H9 (cell line): ENCODE data around the gene KLRC4. TPM values are rescaled to one million over a fixed set of nuclear protein-coding genes. Genes with fewer than 3 reads are reported as not detected.

Experiments
- DNase-seq: peaks from one replicate; pipeline ENCODE4 v3.0.0-alpha.2; 2017
- H2AFZ ChIP-seq: one replicate; pipeline ENCODE4 v1.6.1; 2013; ENCODE audit warnings: mild to moderate bottlenecking, low read length, control low read depth, moderate library complexity
- H2AK5ac ChIP-seq: 2 replicates; pipeline ENCODE4 v1.6.1; 2013; ENCODE audit warnings: low read length, control low read depth, mixed read lengths; ENCODE audit not compliant: insufficient read length
- H2BK120ac ChIP-seq: one replicate; pipeline ENCODE4 v1.6.1; 2013; ENCODE audit warnings: low read depth, mild to moderate bottlenecking, low read length, control low read depth, inconsistent platforms; ENCODE audit not compliant: poor library complexity, severe bottlenecking
- H2BK12ac ChIP-seq: 2 replicates; pipeline ENCODE4 v1.6.1; 2013; ENCODE audit warnings: low read length, control low read depth, mixed read lengths, low read depth; ENCODE audit not compliant: insufficient read length
- H2BK15ac ChIP-seq: 2 replicates; pipeline ENCODE4 v1.6.1; 2013; ENCODE audit warnings: low read depth, low read length, control low read depth
- H2BK20ac ChIP-seq: one replicate; pipeline ENCODE4 v1.6.1; 2013; ENCODE audit warnings: low read depth, mild to moderate bottlenecking, low read length, control low read depth, inconsistent platforms; ENCODE audit not compliant: poor library complexity, severe bottlenecking
- H2BK5ac ChIP-seq: 2 replicates; pipeline ENCODE4 v1.6.1; 2013; ENCODE audit warnings: low read length, control low read depth, mixed read lengths; ENCODE audit not compliant: insufficient read length
- H3K14ac ChIP-seq: 2 replicates; pipeline ENCODE4 v1.6.1; 2013; ENCODE audit warnings: low read length, control low read depth; ENCODE audit not compliant: insufficient read depth
- H3K18ac ChIP-seq: 2 replicates; pipeline ENCODE4 v1.6.1; 2013; ENCODE audit warnings: low read depth, mild to moderate bottlenecking, mixed read lengths, low read length, control low read depth; ENCODE audit not compliant: insufficient read length
- H3K23ac ChIP-seq: 2 replicates; pipeline ENCODE4 v1.6.1; 2013; ENCODE audit warnings: low read length, control low read depth, mixed read lengths, low read depth; ENCODE audit not compliant: insufficient read length
- H3K23me2 ChIP-seq: 2 replicates; pipeline ENCODE4 v1.6.1; 2013; ENCODE audit warnings: low read depth, mild to moderate bottlenecking, mixed read lengths, low read length, control low read depth; ENCODE audit not compliant: insufficient read length, poor library complexity, severe bottlenecking
- H3K27ac ChIP-seq: 2 replicates; pipeline ENCODE4 v1.5.1; 2013; ENCODE audit warnings: low read length, control low read depth, mixed read lengths, low read depth; ENCODE audit not compliant: insufficient read length
- H3K27me3 ChIP-seq: 2 replicates; pipeline ENCODE4 v1.6.1; 2013; ENCODE audit warnings: low read length, control low read depth, inconsistent platforms; ENCODE audit not compliant: insufficient read depth
- H3K4ac ChIP-seq: 2 replicates; pipeline ENCODE4 v1.6.1; 2013; ENCODE audit warnings: low read depth, mild to moderate bottlenecking, control low read depth, inconsistent platforms, low read length, moderate library complexity
- H3K4me1 ChIP-seq: 2 replicates; pipeline ENCODE4 v1.6.1; 2013; ENCODE audit warnings: low read length, control low read depth, inconsistent platforms; ENCODE audit not compliant: insufficient read depth
- H3K4me2 ChIP-seq: 2 replicates; pipeline ENCODE4 v1.6.1; 2013; ENCODE audit warnings: low read length, control low read depth, mixed read lengths; ENCODE audit not compliant: insufficient read length, insufficient read depth
- H3K56ac ChIP-seq: 2 replicates; pipeline ENCODE4 v1.6.1; 2013; ENCODE audit warnings: low read depth, mild to moderate bottlenecking, mixed read lengths, low read length, control low read depth; ENCODE audit not compliant: insufficient read length
- H3K79me1 ChIP-seq: 2 replicates; pipeline ENCODE4 v1.6.1; 2013; ENCODE audit warnings: low read depth, mild to moderate bottlenecking, moderate library complexity, low read length, control low read depth, inconsistent platforms; ENCODE audit not compliant: insufficient read depth, poor library complexity, severe bottlenecking
- H3K79me2 ChIP-seq: 2 replicates; pipeline ENCODE4 v1.6.1; 2013; ENCODE audit warnings: low read length, control low read depth, inconsistent platforms; ENCODE audit not compliant: insufficient read depth
- H3K9ac ChIP-seq: 2 replicates; pipeline ENCODE4 v1.6.1; 2013; ENCODE audit warnings: low read length, control low read depth, mixed read lengths; ENCODE audit not compliant: insufficient read length; ENCODE audit errors: extremely low read depth
- H3K9me3 ChIP-seq: one replicate; pipeline ENCODE4 v1.6.1; 2013; ENCODE audit warnings: low read depth, low read length, inconsistent platforms; ENCODE audit not compliant: control insufficient read depth
- H3T11ph ChIP-seq: one replicate; pipeline ENCODE4 v1.6.1; 2013; ENCODE audit warnings: mild to moderate bottlenecking, low read length, control low read depth, inconsistent platforms
- H4K20me1 ChIP-seq: one replicate; pipeline ENCODE4 v1.6.1; 2013; ENCODE audit not compliant: control insufficient read depth, insufficient read length, insufficient read depth
- H4K5ac ChIP-seq: 2 replicates; pipeline ENCODE4 v1.6.1; 2013; ENCODE audit warnings: low read depth, mild to moderate bottlenecking, mixed read lengths, low read length, control low read depth; ENCODE audit not compliant: insufficient read length
- H4K8ac ChIP-seq: replicated peaks from 2 replicates; pipeline ENCODE4 v1.6.1; 2013; ENCODE audit warnings: low read length, control low read depth, mixed read lengths, low read depth; ENCODE audit not compliant: insufficient read length
- H4K91ac ChIP-seq: 2 replicates; pipeline ENCODE4 v1.6.1; 2013; ENCODE audit warnings: low read depth, mild to moderate bottlenecking, moderate library complexity, mixed read lengths, low read length, control low read depth; ENCODE audit not compliant: insufficient read length
- H3K27ac Mint-ChIP-seq, 3 experiments: 2 replicates in 2 of 3; 3 replicates in 1 of 3; pipeline ENCODE4 v1.8.0; 2020 to 2021; ENCODE audit warnings: mixed read lengths in 3 of 3, mild to moderate bottlenecking in 1 of 3, moderate library complexity in 1 of 3
- H3K27me3 Mint-ChIP-seq: 2 replicates; pipeline ENCODE4 v1.8.0; 2021; ENCODE audit warnings: low read depth, mild to moderate bottlenecking, moderate library complexity, mixed read lengths
- H3K36me3 Mint-ChIP-seq, 3 experiments: 2 replicates in 2 of 3; 3 replicates in 1 of 3; pipeline ENCODE4 v1.8.0; 2020 to 2021; ENCODE audit warnings: low read depth in 3 of 3, mixed read lengths in 3 of 3; ENCODE audit not compliant: insufficient read depth in 1 of 3
- H3K4me1 Mint-ChIP-seq, 2 experiments: 2 replicates each; pipeline ENCODE4 v1.8.0; 2020; ENCODE audit warnings: mixed read lengths in 2 of 2
- H3K4me3 Mint-ChIP-seq, 2 experiments: 2 replicates in 1 of 2; 3 replicates in 1 of 2; pipeline ENCODE4 v1.8.0; 2020 to 2021; ENCODE audit warnings: mild to moderate bottlenecking in 2 of 2, mixed read lengths in 2 of 2, moderate library complexity in 1 of 2
- H3K9me3 Mint-ChIP-seq, 2 experiments: 2 replicates in 1 of 2; 3 replicates in 1 of 2; pipeline ENCODE4 v1.8.0; 2020; ENCODE audit warnings: mild to moderate bottlenecking in 2 of 2, mixed read lengths in 2 of 2, moderate library complexity in 1 of 2
- WGBS: extraction: QIAGEN DNeasy Blood & Tissue Kit; methylation state at CpG from one replicate; pipeline ENCODE4 v1.1.7; 2013; ENCODE audit warnings: missing lambda C conversion rate, low lambda C conversion rate, mixed read lengths; ENCODE audit not compliant: insufficient read length; ENCODE audit errors: extremely low coverage; 5-methylcytosine and 5-hydroxymethylcytosine counted together
- total RNA-seq: library from RNA; stranded (reverse); gene quantifications from 2 replicates; pipeline ENCODE4 v1.2.1, GENCODE V29; 2021
- TF ChIP-seq, protein P1 (sequence below): fragments of 200-600 bp; sonication (generic); conservative IDR thresholded peaks from 3 replicates; pipeline ENCODE4 v1.8.0; 2021; ENCODE audit warnings: antibody characterized with exemption, mild to moderate bottlenecking

The KLRC4 gene
- total RNA-seq, 1 experiment from 2014 or later: not detected

DNA sequence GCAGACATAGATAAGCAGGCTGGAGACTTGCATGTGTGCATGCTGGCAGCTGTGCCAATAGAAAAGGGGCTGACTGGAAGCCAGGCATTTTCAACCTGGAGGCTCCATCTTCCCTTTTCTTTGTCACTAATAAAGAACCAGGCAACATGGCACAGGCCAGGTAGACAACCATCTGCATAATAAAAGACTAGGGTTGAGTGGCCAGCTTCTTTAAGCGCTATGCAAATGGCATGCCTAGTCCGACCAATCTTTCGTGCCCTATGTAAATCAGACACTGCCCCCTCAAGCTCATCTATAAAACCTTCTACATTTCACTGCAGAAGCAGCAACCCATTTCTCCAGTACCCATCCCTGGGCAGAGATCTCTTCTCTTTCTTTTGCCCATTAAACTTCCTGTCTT, 48.2 kb upstream of the KLRC4 start:
- Histone ChIP-seq H4K8ac (no peak overlapping the region), H2BK120ac (no peak overlapping the region), H3K79me2 (no peaks in the 10 kb centered on the region), H2AK5ac (no peak overlapping the region), H2BK20ac (no peak overlapping the region), H3T11ph (no peak overlapping the region), H2BK5ac (no peak overlapping the region), H3K23ac (no peak overlapping the region), H3K18ac (no peak overlapping the region), H2BK12ac (no peak overlapping the region), H3K14ac (no peak overlapping the region), H3K4me2 (peak overlapping the region; percentile 32), H4K5ac (no peak overlapping the region), H3K79me1 (no peaks in the 10 kb centered on the region), H3K9ac (no peak overlapping the region), H3K27me3 (no peaks in the 10 kb centered on the region), H3K4ac (no peak overlapping the region), H3K9me3 (no peaks in the 10 kb centered on the region), H4K20me1 (no peaks in the 10 kb centered on the region), H4K91ac (no peak overlapping the region), H3K56ac (no peak overlapping the region), H3K27ac (no peak overlapping the region), H3K4me1 (peaks cover 2% of the 10 kb centered on the region; the same call in 1 of the 2 replicates), H3K23me2 (no peaks in the 10 kb centered on the region), H2BK15ac (no peak overlapping the region), H2AFZ (peak overlapping the region; percentile 45)
- Mint-ChIP-seq H3K27me3 (no peaks in the 10 kb centered on the region), H3K9me3 (peaks cover 25 to 31% of the 10 kb centered on the region in 2 experiments), H3K4me1 (peaks cover 13 to 16% of the 10 kb centered on the region in 2 experiments), H3K4me3 (no peak overlapping the region), H3K36me3 (peaks cover 4 to 32% (median 10%) of the 10 kb centered on the region in 3 experiments; a peak in 6 of 7 replicates), H3K27ac (peak overlapping the region in 2 of 3 experiments; percentile 16 to 37; a peak in 2 of 7 replicates)
- TF ChIP-seq, protein P1, sequence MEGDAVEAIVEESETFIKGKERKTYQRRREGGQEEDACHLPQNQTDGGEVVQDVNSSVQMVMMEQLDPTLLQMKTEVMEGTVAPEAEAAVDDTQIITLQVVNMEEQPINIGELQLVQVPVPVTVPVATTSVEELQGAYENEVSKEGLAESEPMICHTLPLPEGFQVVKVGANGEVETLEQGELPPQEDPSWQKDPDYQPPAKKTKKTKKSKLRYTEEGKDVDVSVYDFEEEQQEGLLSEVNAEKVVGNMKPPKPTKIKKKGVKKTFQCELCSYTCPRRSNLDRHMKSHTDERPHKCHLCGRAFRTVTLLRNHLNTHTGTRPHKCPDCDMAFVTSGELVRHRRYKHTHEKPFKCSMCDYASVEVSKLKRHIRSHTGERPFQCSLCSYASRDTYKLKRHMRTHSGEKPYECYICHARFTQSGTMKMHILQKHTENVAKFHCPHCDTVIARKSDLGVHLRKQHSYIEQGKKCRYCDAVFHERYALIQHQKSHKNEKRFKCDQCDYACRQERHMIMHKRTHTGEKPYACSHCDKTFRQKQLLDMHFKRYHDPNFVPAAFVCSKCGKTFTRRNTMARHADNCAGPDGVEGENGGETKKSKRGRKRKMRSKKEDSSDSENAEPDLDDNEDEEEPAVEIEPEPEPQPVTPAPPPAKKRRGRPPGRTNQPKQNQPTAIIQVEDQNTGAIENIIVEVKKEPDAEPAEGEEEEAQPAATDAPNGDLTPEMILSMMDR: no peak
- no CpG with 5 or more reads among the region's 3 CpGs for WGBS
- DNase-seq: peak; percentile 82
